ENCODE measurements around the gene ERC2. TPM values are rescaled to one million over a fixed set of nuclear protein-coding genes. Genes with fewer than 3 reads are reported as not detected.

ERC2 gene
- total RNA-seq, 6 donors from 2014 or later, result 0.67 to 14.7 (median 1.3) TPM

- WGBS, 2 donors, result 83 to 87% methylated on average over 10 of the region's 10 CpGs
- Histone ChIP-seq H3K9me3 (no peaks in the 10 kb centered on the region), H3K27me3 (no peaks in the 10 kb centered on the region), H3K27ac (no peak overlapping the region), H3K4me1 (no peaks in the 10 kb centered on the region), H3K4me3 (no peak overlapping the region), H3K36me3 (no peaks in the 10 kb centered on the region)
- DNase-seq (no peak), ATAC-seq (ENCODE audit: low FRiP score in 2 of 2) (no peak)
- TF ChIP-seq POLR2AphosphoS5 (IDR thresholded peaks at IDR 0.05), result no peak
- no peak for TF ChIP-seq EP300 (IDR thresholded peaks at IDR 0.05)
- TF ChIP-seq CTCF (IDR thresholded peaks at IDR 0.05), result no peak
- no peak for TF ChIP-seq POLR2A (IDR thresholded peaks at IDR 0.05)
These were observed 849.0 kb downstream of the ERC2 start for GRCh38 chr3:55619046-55619808.

DNA sequence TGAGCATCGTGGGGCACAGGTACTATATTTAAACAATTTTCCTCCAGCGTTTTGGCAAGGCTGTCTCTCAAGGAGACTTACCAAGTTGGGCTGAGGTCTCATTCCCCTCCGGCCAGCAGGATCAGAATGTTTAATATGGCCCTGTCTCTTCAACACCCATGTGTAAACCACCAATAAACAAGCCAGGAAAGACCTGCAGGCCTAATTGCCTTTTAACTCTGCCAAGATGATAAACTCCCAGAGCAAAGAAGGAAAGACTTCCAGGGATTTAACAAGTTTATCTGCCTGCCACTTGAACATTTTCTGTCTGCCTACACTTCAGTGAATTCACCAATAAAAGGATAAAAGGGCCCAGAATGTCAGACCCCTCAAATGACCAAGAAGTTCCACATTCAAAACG lies 850.9 kb downstream of the ERC2 start:
- H3K4me3 ChIP-seq, result no peak overlapping the region
- TF ChIP-seq CTCF (IDR thresholded peaks at IDR 0.05), result no peak
- no peak for TF ChIP-seq POLR2A (IDR thresholded peaks at IDR 0.05)
- TF ChIP-seq EP300 (IDR thresholded peaks at IDR 0.05), result no peak
- TF ChIP-seq POLR2AphosphoS5 (IDR thresholded peaks at IDR 0.05), result no peak
- H3K36me3 ChIP-seq, result no peaks in the 10 kb centered on the region
- 71 to 72% methylated on average over 4 of the region's 4 CpGs for WGBS, 2 donors
- no peaks in the 10 kb centered on the region for H3K27me3 ChIP-seq
- ATAC-seq (ENCODE audit: low FRiP score in 2 of 2) (no peak), DNase-seq (no peak)
- no peaks in the 10 kb centered on the region for H3K4me1 ChIP-seq
- H3K27ac ChIP-seq, result no peak overlapping the region
- H3K9me3 ChIP-seq, result no peaks in the 10 kb centered on the region

- DNase-seq, result no peak
- Histone ChIP-seq H3K36me3 (no peaks in the 10 kb centered on the region), H3K27ac (no peak overlapping the region), H3K4me1 (peaks cover 0 to 6% (median 2%) of the 10 kb centered on the region in 4 donors), H3K4me3 (no peak overlapping the region), H3K9me3 (no peaks in the 10 kb centered on the region), H3K27me3 (no peaks in the 10 kb centered on the region)
- WGBS, 2 donors, result 83 to 96% methylated on average over 2 to 3 of the region's 3 CpGs
- no peak for ATAC-seq (ENCODE audit: low FRiP score in 2 of 2)
- TF ChIP-seq EP300 (IDR thresholded peaks at IDR 0.05) (no peak), CTCF (IDR thresholded peaks at IDR 0.05) (no peak), POLR2A (IDR thresholded peaks at IDR 0.05) (no peak), POLR2AphosphoS5 (IDR thresholded peaks at IDR 0.05) (no peak)
These were observed 851.5 kb downstream of the ERC2 start for GRCh38 chr3:55616803-55617202.

DNA sequence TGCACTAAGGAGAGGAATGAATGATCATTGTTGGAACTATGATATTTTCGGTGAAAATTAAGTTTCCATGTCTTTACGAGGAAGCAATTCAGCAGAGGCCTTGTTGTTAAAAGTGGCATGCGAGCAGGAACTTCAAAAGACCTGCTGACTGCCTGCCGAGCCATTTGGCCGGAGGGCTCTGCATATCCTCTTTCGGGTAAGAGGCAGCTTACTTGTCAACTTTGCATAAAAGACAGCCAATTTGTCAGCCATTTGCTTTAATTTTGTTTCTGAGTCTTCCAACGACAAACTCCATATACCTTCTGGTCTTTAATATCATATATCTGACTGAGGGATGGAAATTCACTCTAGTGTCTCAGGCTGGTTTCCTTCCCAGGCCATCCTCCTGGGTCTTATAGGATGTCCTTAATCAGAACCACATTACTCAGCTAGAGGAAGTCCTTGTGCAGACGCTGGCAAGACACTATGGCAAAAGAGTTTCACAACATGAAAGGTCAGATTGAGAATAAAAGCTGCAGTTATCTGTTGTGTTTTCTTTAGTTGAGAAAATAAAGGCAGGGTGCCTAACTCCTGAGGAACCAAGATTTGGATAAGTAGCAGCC lies 852.5 kb downstream of the ERC2 start:
- H3K9me3 ChIP-seq, result no peaks in the 10 kb centered on the region
- no peaks in the 10 kb centered on the region for H3K36me3 ChIP-seq
- DNase-seq, result no peak
- TF ChIP-seq EP300 (IDR thresholded peaks at IDR 0.05) (no peak), CTCF (IDR thresholded peaks at IDR 0.05) (no peak), POLR2AphosphoS5 (IDR thresholded peaks at IDR 0.05) (no peak), POLR2A (IDR thresholded peaks at IDR 0.05) (no peak)
- no peak overlapping the region for H3K27ac ChIP-seq
- peaks cover 0 to 6% (median 2%) of the 10 kb centered on the region in 4 donors for H3K4me1 ChIP-seq
- 59 to 69% methylated on average over 8 of the region's 8 CpGs for WGBS, 2 donors
- peak in 1 of 2 donors; percentile 60 for ATAC-seq (ENCODE audit: low FRiP score in 2 of 2)
- H3K27me3 ChIP-seq, result no peaks in the 10 kb centered on the region
- no peak overlapping the region for H3K4me3 ChIP-seq

All from upper lobe of left lung (tissue), 6 donors.